Measurements from ENCODE around the gene C6orf62. TPM values are rescaled to one million over a fixed set of nuclear protein-coding genes. Genes with fewer than 3 reads are reported as not detected.
A peak's percentile ranks its signal among the peaks of the same experiment; 100 is the strongest.
"Not testable (repeated sequence)": the region's sequence is repeated elsewhere in the genome, so short reads cannot be mapped to it uniquely, and the experiment has no call there.

The C6orf62 gene
- total RNA-seq, 1 donor from 2014 or later: 126 TPM

- H3K27me3 ChIP-seq (ENCODE audit: control insufficient read depth, insufficient read depth, low read length): no peaks in the 10 kb centered on the region
- H3K36me3 ChIP-seq (ENCODE audit: control insufficient read depth, insufficient read depth, low read length): no peaks in the 10 kb centered on the region
- H3K4me3 ChIP-seq (ENCODE audit: low read depth, low read length): no peak overlapping the region
- no peak for DNase-seq (ENCODE audit: low read depth)
- TF ChIP-seq CTCF (IDR thresholded peaks at IDR 0.05; ENCODE audit: insufficient read depth, low read length, poor library complexity, severe bottlenecking): no peak
These were observed 15.2 kb upstream of the C6orf62 start for GRCh38 chr6:24734166-24734565.

- not testable (repeated sequence) for H3K4me3 ChIP-seq (ENCODE audit: low read depth, low read length); H3K36me3 ChIP-seq (ENCODE audit: control insufficient read depth, insufficient read depth, low read length); H3K27me3 ChIP-seq (ENCODE audit: control insufficient read depth, insufficient read depth, low read length); DNase-seq (ENCODE audit: low read depth)
These were observed 12.6 kb upstream of the C6orf62 start for GRCh38 chr6:24731456-24732134.

- not testable (repeated sequence) for H3K27me3 ChIP-seq (ENCODE audit: control insufficient read depth, insufficient read depth, low read length); H3K36me3 ChIP-seq (ENCODE audit: control insufficient read depth, insufficient read depth, low read length); DNase-seq (ENCODE audit: low read depth); H3K4me3 ChIP-seq (ENCODE audit: low read depth, low read length)
These were observed 11.7 kb upstream of the C6orf62 start for GRCh38 chr6:24730653-24731052.

- Histone ChIP-seq H3K4me3 (ENCODE audit: low read depth, low read length) (no peak overlapping the region), H3K36me3 (ENCODE audit: control insufficient read depth, insufficient read depth, low read length) (no peaks in the 10 kb centered on the region), H3K27me3 (ENCODE audit: control insufficient read depth, insufficient read depth, low read length) (no peaks in the 10 kb centered on the region)
- TF ChIP-seq CTCF (IDR thresholded peaks at IDR 0.05; ENCODE audit: insufficient read depth, low read length, poor library complexity, severe bottlenecking): no peak
- no peak for DNase-seq (ENCODE audit: low read depth)
These were observed 4.3 kb upstream of the C6orf62 start for GRCh38 chr6:24723270-24723669.

- no peak for DNase-seq (ENCODE audit: low read depth)
- Histone ChIP-seq H3K4me3 (ENCODE audit: low read depth, low read length) (peak overlapping the region; percentile 54), H3K27me3 (ENCODE audit: control insufficient read depth, insufficient read depth, low read length) (no peaks in the 10 kb centered on the region), H3K36me3 (ENCODE audit: control insufficient read depth, insufficient read depth, low read length) (no peaks in the 10 kb centered on the region)
- no peak for TF ChIP-seq CTCF (IDR thresholded peaks at IDR 0.05; ENCODE audit: insufficient read depth, low read length, poor library complexity, severe bottlenecking)
These were observed 2.7 kb upstream of the C6orf62 start for GRCh38 chr6:24721461-24722215.

GRCh38 chr6:24720604-24721460 lies 1.9 kb upstream of the C6orf62 start:
- no peaks in the 10 kb centered on the region for H3K27me3 ChIP-seq (ENCODE audit: control insufficient read depth, insufficient read depth, low read length)
- peak overlapping the region; percentile 95 for H3K4me3 ChIP-seq (ENCODE audit: low read depth, low read length)
- H3K36me3 ChIP-seq (ENCODE audit: control insufficient read depth, insufficient read depth, low read length): no peaks in the 10 kb centered on the region
- peak; percentile 96 for DNase-seq (ENCODE audit: low read depth)
- no peak for TF ChIP-seq CTCF (IDR thresholded peaks at IDR 0.05; ENCODE audit: insufficient read depth, low read length, poor library complexity, severe bottlenecking)

All from kidney epithelial cell (primary cell).